Calu3 (cell line): ENCODE results near the gene BRD8. TPM values are rescaled to one million over a fixed set of nuclear protein-coding genes. Genes with fewer than 3 reads are reported as not detected.
A peak's percentile ranks its signal among the peaks of the same experiment; 100 is the strongest.
"Not testable (repeated sequence)": the region's sequence is repeated elsewhere in the genome, so short reads cannot be mapped to it uniquely, and the experiment has no call there.

Experiments used
- BruUV-seq: library from RNA; stranded (reverse); fragments of 400-500 nt; replicated peaks from 2 replicates; lab custom pipeline; 2021; lab: Mats Ljungman, UMichigan
- CTCF ChIA-PET: fragments of 300-600 bp; sonication (Branson Sonifier 250); formaldehyde crosslinking; loops from one replicate; lab custom pipeline; 2022; ENCODE audit warnings: antibody characterized with exemption; lab: Charles Lee
- DNase-seq: peaks from one replicate; pipeline ENCODE4 v3.0.0; 2022
- H3K27ac Mint-ChIP-seq: one replicate; pipeline ENCODE4 v1.8.0; 2022; ENCODE audit warnings: mixed read lengths; ENCODE audit not compliant: unreplicated experiment
- H3K27me3 Mint-ChIP-seq: one replicate; pipeline ENCODE4 v1.8.0; 2022; ENCODE audit warnings: mixed read lengths; ENCODE audit not compliant: unreplicated experiment
- H3K36me3 Mint-ChIP-seq: one replicate; pipeline ENCODE4 v1.8.0; 2022; ENCODE audit warnings: mild to moderate bottlenecking, moderate library complexity, mixed read lengths; ENCODE audit not compliant: insufficient read depth, unreplicated experiment
- H3K4me1 Mint-ChIP-seq: one replicate; pipeline ENCODE4 v1.8.0; 2022; ENCODE audit warnings: mild to moderate bottlenecking, low read depth, mixed read lengths; ENCODE audit not compliant: unreplicated experiment
- H3K4me3 Mint-ChIP-seq: one replicate; pipeline ENCODE4 v1.8.0; 2022; ENCODE audit warnings: mild to moderate bottlenecking, low read depth, moderate library complexity, mixed read lengths; ENCODE audit not compliant: unreplicated experiment
- H3K9me3 Mint-ChIP-seq: one replicate; pipeline ENCODE4 v1.8.0; 2022; ENCODE audit warnings: low read depth, mixed read lengths; ENCODE audit not compliant: unreplicated experiment
- intact Hi-C: fragments of 100-400 bp; cut with micrococcal nuclease; formaldehyde crosslinking; loops from one replicate; pipeline ENCODE4 v1.10.0; 2022; ENCODE audit not compliant: unreplicated experiment
- total RNA-seq: library from RNA; stranded (reverse); gene quantifications from 2 replicates; pipeline ENCODE4 v1.2.3, GENCODE V29; 2022
- TF ChIP-seq, protein P1 (sequence below): fragments of 200-600 bp; IDR thresholded peaks from one replicate; pipeline ENCODE4 v1.8.0; 2022; ENCODE audit warnings: antibody characterized with exemption; ENCODE audit not compliant: unreplicated experiment

BRD8 gene
- total RNA-seq, 1 experiment from 2014 or later = 124 TPM

DNA sequence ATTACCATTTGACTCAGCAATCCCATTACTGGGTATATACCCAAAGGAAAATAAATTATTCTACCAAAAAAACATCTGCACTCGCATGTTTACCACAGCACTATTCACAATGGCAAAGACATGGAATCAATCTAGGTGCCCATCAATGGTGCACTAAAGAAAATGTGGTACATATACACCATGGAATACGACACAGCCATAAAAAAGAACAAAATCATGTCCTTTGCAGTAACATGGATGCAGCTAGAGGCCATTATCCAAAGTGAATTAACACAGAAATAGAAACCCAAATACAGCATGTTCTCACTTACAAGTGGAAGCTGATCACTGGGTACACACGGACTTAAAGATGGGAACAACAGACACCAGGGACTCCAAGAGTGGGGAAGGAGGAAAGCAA is 32.6 kb upstream of the BRD8 start:
- intact Hi-C loops = no loop called here
- CTCF ChIA-PET = no interaction called here

DNA sequence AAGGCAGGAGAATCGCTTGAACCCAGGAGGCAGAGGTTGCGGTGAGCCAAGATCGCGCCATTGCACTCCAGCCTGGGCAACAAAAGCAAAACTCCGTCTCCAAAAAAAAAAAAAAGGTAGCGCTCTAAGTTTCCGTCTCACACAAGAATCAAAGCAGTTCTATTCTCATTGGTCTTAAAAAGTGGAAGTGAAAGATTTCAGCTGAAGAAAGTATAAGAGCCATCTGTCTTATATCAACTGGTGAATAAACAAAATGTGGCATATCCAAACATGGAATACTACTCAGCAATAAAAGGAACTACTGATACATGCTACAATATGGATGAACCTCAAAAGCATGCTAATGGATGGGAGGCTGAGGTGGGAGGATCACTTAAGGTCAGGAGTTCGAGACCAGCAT is 15.4 kb upstream of the BRD8 start:
- H3K4me1 Mint-ChIP-seq, H3K4me3 Mint-ChIP-seq, H3K9me3 Mint-ChIP-seq, BruUV-seq, H3K27me3 Mint-ChIP-seq, H3K27ac Mint-ChIP-seq, DNase-seq, intact Hi-C loops: not testable (repeated sequence)
- peaks cover 57% of the 10 kb centered on the region for H3K36me3 Mint-ChIP-seq
- CTCF ChIA-PET = interaction anchor here (0.5 kb wide), 1 partner anchor 35 kb away, joined by 3 read pairs; no protein-coding TSS in a partner anchor

More for the DNA sequence above, 32.6 kb upstream of the BRD8 start:
- DNase-seq = no peak
- no peaks in the 10 kb centered on the region for H3K9me3 Mint-ChIP-seq
- peaks cover 19% of the 10 kb centered on the region for H3K4me1 Mint-ChIP-seq
- H3K27me3 Mint-ChIP-seq = no peaks in the 10 kb centered on the region
- H3K4me3 Mint-ChIP-seq = no peak overlapping the region
- TF ChIP-seq, protein P1, sequence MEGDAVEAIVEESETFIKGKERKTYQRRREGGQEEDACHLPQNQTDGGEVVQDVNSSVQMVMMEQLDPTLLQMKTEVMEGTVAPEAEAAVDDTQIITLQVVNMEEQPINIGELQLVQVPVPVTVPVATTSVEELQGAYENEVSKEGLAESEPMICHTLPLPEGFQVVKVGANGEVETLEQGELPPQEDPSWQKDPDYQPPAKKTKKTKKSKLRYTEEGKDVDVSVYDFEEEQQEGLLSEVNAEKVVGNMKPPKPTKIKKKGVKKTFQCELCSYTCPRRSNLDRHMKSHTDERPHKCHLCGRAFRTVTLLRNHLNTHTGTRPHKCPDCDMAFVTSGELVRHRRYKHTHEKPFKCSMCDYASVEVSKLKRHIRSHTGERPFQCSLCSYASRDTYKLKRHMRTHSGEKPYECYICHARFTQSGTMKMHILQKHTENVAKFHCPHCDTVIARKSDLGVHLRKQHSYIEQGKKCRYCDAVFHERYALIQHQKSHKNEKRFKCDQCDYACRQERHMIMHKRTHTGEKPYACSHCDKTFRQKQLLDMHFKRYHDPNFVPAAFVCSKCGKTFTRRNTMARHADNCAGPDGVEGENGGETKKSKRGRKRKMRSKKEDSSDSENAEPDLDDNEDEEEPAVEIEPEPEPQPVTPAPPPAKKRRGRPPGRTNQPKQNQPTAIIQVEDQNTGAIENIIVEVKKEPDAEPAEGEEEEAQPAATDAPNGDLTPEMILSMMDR = no peak
- peaks cover 40% of the 10 kb centered on the region for H3K36me3 Mint-ChIP-seq
- no TSS peak for BruUV-seq
- no peak overlapping the region for H3K27ac Mint-ChIP-seq

DNA sequence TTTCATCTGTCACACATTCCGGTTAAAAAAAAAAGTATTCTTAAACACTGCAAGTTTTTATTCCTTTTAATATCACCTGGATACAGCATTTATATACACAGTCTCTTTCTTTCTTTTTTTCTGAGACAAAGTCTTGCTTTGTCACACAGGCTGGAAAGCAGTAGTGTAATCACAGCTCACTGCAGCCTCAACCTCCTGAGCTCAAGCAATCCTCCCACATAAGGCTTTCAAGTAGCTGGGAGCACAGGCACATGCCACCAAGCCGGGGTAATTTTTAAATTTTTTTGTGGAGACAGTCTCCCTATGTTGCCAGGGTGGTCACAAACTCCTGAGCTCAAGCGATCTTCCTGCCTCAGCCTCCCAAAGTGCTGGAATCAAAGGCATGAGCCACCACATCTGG is 14.4 kb upstream of the BRD8 start:
- Mint-ChIP-seq H3K9me3 (no peaks in the 10 kb centered on the region), H3K27ac (no peak overlapping the region), H3K4me3 (no peak overlapping the region), H3K4me1 (no peaks in the 10 kb centered on the region), H3K36me3 (peaks cover 60% of the 10 kb centered on the region), H3K27me3 (no peaks in the 10 kb centered on the region)
- BruUV-seq = no TSS peak
- CTCF ChIA-PET = no interaction called here
- DNase-seq = no peak
- TF ChIP-seq, protein P1 = no peak
- intact Hi-C loops = no loop called here

DNA sequence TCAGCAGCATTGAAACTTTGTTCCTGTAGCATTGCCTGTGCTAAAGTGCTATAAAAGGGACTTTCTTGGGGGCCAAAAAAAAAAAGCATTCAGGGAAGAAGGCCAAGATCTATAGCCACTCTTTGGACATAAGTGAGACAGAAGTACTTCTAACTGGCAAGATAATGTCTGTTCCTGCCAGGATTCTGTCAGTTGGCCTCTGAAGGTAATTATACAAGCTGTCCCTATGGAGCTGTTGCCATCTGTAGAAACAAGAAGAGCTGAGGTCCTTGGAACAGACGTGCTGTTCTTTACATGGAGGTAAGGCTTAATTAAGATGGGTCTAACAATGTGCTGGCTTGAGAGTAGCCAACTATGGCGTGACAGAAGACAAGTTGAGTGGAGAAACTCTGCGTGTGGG is 10.2 kb upstream of the BRD8 start:
- no peak for DNase-seq
- TSS peak; percentile 21 for BruUV-seq
- Mint-ChIP-seq H3K27me3 (no peaks in the 10 kb centered on the region), H3K4me1 (no peaks in the 10 kb centered on the region), H3K9me3 (no peaks in the 10 kb centered on the region), H3K27ac (no peak overlapping the region), H3K4me3 (no peak overlapping the region), H3K36me3 (peaks cover 65% of the 10 kb centered on the region)
- TF ChIP-seq, protein P1 = no peak
- intact Hi-C loops = loop anchor here (10.0 kb wide), 1 partner anchor 226 kb away; no protein-coding TSS in a partner anchor
- CTCF ChIA-PET = no interaction called here

DNA sequence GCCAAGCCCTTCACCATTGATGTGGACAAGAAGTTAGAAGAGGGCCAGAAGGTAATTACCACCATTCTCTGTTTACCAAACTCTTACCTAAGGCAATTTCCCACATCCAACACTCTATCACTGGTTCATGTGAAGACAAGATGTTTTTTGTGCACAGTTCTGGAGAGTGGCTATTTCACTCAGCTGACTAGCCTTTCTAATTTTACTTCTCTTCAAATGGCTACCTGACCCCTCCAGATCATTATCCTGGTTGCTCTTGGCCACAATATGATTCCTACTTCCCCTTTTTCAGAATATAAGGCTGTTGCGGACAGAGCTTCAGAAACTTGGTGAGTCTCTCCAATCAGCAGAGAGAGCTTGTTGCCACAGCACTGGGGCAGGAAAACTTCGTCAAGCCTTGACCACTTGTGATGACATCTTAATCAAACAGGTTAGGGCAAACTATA is 7.6 kb upstream of the BRD8 start:
- Mint-ChIP-seq H3K4me3 (no peak overlapping the region), H3K27ac (no peak overlapping the region), H3K36me3 (peaks cover 51% of the 10 kb centered on the region), H3K4me1 (no peaks in the 10 kb centered on the region), H3K27me3 (no peaks in the 10 kb centered on the region), H3K9me3 (no peaks in the 10 kb centered on the region)
- TF ChIP-seq, protein P1 = no peak
- DNase-seq = no peak
- BruUV-seq = no TSS peak
- CTCF ChIA-PET = no interaction called here
- intact Hi-C loops = loop anchor here (10.0 kb wide), 1 partner anchor 229 kb away; no protein-coding TSS in a partner anchor
